IgD-negative memory B cell (primary cell): ENCODE results near the gene RTN3. TPM values are rescaled to one million over a fixed set of nuclear protein-coding genes. Genes with fewer than 3 reads are reported as not detected.

Experiments
- H3K27ac Mint-ChIP-seq, 3 donors: one replicate each; pipeline ENCODE4 v1.8.0; 2020 to 2022; ENCODE audit warnings: mild to moderate bottlenecking in 3 of 3, mixed read lengths in 3 of 3, moderate library complexity in 1 of 3
- H3K27me3 Mint-ChIP-seq: one replicate; pipeline ENCODE4 v1.8.0; 2021; ENCODE audit warnings: mixed read lengths
- H3K36me3 Mint-ChIP-seq: one replicate; pipeline ENCODE4 v1.8.0; 2020; ENCODE audit warnings: mild to moderate bottlenecking, mixed read lengths
- H3K4me1 Mint-ChIP-seq, 3 donors: one replicate each; pipeline ENCODE4 v1.8.0; 2020 to 2022; ENCODE audit warnings: mixed read lengths in 3 of 3, mild to moderate bottlenecking in 1 of 3
- H3K4me3 Mint-ChIP-seq, 4 donors: one replicate each; pipeline ENCODE4 v1.8.0; 2020 to 2022; ENCODE audit warnings: mild to moderate bottlenecking in 4 of 4, mixed read lengths in 4 of 4, moderate library complexity in 3 of 4
- H3K9me3 Mint-ChIP-seq, 3 donors: one replicate each; pipeline ENCODE4 v1.8.0; 2020 to 2021; ENCODE audit warnings: mixed read lengths in 3 of 3, mild to moderate bottlenecking in 1 of 3
- polyA plus RNA-seq: library from polyadenylated mRNA; unstranded; fragments of 300-500 nt; fragmentation: Illumina TruSeq; gene quantifications from one replicate; pipeline ENCODE4 v1.2.3, GENCODE V29; 2021

The RTN3 gene
- polyA plus RNA-seq, 1 donor from 2014 or later, result 27.1 TPM

DNA sequence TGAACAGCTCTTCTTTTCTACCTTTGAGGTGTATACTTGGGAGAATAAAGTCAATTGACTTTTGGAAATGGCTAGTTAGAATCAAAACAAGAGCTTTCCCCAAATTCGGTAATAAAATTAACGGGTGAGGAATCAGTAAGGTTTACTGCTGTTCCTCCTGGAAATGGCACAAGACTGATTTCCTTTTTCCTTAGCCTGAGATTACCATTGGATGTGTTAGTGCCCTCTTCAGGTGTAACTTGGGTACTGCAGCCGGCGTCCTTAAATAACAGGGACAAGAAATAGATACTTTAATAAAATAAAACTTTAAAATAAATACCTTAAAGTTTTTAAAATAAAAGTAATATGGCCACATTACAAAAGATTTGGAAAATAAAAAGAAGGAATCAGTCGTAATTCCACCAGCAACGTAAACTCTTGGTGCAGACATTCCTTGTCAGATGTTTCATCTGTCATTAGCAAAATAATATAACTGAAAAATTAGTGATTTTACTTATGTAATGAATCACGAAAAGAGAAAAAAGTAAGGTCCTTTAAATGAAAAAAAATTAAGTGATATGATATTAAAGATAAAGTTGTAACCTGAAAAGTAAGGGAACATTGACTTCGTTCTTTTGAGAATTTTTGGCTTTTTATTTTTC is 57.5 kb downstream of the RTN3 start:
- no peak overlapping the region for H3K4me3 Mint-ChIP-seq
- no peaks in the 10 kb centered on the region for H3K27me3 Mint-ChIP-seq
- peaks cover 3% of the 10 kb centered on the region for H3K36me3 Mint-ChIP-seq
- no peaks in the 10 kb centered on the region for H3K9me3 Mint-ChIP-seq
- H3K27ac Mint-ChIP-seq, result peak overlapping the region in 1 of 3 donors; percentile 63
- peaks cover 0 to 4% (median 3%) of the 10 kb centered on the region in 3 donors for H3K4me1 Mint-ChIP-seq

DNA sequence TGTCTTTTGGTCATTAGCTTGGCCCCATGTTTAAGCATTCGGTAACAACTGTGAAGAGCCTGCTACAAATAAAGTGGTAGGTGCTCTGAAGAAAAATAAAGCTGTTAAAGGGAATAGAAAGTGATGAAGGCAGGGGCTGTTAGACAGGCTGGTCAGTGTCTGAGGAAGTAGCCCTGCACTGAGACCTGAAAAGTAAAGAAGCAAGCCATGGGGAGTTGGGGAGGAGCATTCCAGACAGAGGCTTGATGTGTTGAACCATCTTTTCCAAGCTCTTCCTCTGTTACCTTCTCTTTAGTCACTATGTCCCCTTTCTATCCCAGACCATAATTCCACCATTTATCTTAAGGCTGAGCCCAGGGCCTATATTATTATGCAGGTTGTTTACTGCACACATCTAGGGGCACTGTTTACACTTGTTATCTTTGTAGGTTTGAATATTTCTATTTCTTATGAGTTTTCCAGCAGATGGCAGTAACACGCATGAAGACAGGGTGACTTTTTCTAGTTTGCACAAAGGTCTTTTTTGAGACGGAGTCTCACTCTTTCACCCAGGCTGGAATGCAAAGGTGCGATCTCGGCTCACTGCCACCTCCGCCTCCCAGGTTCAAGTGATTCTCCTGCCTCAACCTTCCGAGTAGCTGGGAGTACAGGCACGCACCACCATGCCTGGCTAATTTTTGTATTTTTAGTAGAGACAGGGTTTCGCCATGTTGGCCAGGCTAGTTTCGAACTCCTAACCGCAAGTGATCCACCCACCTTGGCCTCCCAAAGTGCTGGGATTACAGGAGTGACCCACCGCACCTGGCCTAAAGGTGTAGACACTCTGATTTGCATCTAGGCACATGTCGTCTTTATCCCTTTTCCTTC is 64.2 kb downstream of the RTN3 start:
- Mint-ChIP-seq H3K9me3 (no peaks in the 10 kb centered on the region), H3K4me3 (no peak overlapping the region), H3K36me3 (peaks cover 3% of the 10 kb centered on the region), H3K27me3 (no peaks in the 10 kb centered on the region), H3K4me1 (peaks cover 0 to 1% (median 0%) of the 10 kb centered on the region in 3 donors), H3K27ac (no peak overlapping the region)

DNA sequence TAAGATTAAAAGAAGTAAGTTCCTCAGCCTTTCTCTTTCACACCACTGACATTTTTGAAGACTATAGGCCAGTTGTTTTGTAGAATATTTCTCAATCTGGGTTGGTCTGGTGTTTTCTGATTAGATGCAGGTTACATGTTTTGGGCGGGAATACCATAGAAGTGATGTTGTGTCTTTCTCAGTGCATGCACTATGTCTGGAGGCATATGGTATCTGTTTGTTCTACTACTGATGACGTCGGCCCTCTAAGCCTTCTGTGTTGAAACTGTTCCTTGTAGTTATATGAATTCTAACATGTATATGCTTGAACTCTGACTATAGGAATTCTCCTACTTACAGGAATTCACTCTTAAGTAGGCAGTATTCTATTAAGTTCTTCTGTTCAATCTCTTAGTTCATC is 65.7 kb downstream of the RTN3 start:
- Mint-ChIP-seq H3K36me3 (peaks cover 5% of the 10 kb centered on the region), H3K4me3 (no peak overlapping the region), H3K4me1 (peaks cover 0 to 1% (median 0%) of the 10 kb centered on the region in 3 donors), H3K9me3 (no peaks in the 10 kb centered on the region), H3K27me3 (no peaks in the 10 kb centered on the region), H3K27ac (no peak overlapping the region)

DNA sequence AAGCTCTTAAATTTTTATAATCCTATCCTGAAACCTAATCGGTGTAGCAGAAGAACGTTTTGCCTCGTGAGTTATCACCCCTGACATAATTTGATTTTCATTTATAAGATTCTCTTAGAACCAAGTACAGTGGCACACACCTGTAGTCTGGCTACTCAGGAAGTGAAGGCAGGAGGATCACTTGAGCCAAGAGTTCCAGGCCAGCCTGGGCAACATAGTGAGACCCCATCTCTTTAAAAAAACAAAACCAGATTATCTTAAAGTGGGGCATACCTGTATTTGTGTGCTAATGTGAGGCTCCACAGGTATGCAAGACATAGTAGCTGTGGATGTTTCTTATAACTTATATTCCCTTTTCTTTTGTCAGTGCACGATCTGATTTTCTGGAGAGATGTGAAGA is 68.3 kb downstream of the RTN3 start:
- H3K9me3 Mint-ChIP-seq, result no peaks in the 10 kb centered on the region
- no peak overlapping the region for H3K27ac Mint-ChIP-seq
- H3K4me1 Mint-ChIP-seq, result peaks cover 0 to 1% (median 0%) of the 10 kb centered on the region in 3 donors
- H3K36me3 Mint-ChIP-seq, result peaks cover 4% of the 10 kb centered on the region
- H3K4me3 Mint-ChIP-seq, result no peak overlapping the region
- no peaks in the 10 kb centered on the region for H3K27me3 Mint-ChIP-seq

DNA sequence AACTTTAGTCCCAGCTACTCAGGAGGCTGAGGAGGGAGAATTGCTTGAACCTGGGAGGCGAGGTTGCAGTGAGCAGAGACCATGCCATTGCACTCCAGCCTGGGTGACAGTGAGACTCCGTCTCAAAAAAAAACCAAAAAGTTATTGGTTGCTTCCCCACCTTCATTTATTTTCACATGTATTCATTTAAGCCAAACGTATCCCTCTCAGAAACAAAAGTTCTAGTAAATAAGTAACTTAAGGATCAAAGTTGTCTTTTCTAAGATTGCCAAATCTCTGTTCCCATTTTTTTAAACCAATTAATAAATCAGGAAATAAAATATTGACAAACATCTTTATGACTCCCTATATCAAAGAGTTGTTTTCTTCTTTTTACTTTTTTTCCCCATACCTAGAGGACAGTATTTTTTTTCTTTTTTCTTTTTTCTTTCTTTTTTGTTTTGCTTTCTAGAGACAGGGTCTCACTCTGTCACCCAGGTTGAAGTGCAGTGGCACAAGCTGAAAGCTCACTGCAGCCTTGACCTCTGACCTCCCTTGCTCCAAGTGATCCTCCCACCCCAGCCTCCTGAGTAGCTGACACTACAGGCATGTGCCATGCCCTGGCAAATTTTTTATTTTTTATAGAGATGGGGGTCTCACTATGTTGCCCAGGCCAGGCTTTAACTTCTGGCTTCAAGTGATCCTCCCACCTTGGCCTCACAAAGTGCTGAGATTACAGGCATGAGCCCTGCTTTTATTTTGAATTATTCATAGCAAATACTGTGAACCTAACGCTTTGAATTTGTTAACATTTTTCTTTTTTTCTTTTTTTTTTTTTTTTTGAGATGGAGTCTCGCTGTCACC is 75.8 kb downstream of the RTN3 start:
- H3K27me3 Mint-ChIP-seq, result no peaks in the 10 kb centered on the region
- H3K36me3 Mint-ChIP-seq, result no peaks in the 10 kb centered on the region
- peak overlapping the region in 1 of 3 donors; percentile 57 for H3K27ac Mint-ChIP-seq
- no peaks in the 10 kb centered on the region for H3K4me1 Mint-ChIP-seq
- H3K4me3 Mint-ChIP-seq, result no peak overlapping the region
- H3K9me3 Mint-ChIP-seq, result no peaks in the 10 kb centered on the region

DNA sequence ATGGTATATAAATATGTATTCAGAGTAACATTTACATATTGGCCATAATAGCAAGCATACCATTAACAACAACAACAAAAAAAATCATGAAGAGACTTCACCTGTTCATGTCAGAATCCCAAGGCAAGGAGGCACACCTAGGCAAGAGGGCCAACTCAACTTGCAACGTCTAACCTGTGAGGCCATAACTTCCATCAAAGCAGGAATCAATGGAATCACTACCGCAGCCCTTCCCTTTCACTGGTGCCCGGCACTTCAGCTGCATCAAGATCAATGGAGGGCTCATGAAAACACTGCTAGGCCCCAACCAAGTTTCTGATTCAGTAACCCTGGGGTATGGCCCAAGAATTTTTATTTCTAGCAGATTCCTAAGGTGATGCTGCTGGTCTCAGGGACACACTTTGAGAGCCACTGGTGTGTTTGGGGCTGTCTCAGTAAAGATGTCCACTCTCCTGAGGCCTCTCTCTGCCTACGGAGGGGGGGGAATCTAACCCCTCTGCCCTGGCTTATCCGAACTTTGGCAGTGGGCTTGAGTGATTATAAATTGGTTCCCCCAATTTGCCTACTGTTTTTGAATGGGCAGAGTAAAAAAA is 79.3 kb downstream of the RTN3 start:
- Mint-ChIP-seq H3K9me3 (no peaks in the 10 kb centered on the region), H3K4me1 (no peaks in the 10 kb centered on the region), H3K27ac (peak overlapping the region in 1 of 3 donors; percentile 23), H3K27me3 (no peaks in the 10 kb centered on the region), H3K4me3 (no peak overlapping the region), H3K36me3 (no peaks in the 10 kb centered on the region)

DNA sequence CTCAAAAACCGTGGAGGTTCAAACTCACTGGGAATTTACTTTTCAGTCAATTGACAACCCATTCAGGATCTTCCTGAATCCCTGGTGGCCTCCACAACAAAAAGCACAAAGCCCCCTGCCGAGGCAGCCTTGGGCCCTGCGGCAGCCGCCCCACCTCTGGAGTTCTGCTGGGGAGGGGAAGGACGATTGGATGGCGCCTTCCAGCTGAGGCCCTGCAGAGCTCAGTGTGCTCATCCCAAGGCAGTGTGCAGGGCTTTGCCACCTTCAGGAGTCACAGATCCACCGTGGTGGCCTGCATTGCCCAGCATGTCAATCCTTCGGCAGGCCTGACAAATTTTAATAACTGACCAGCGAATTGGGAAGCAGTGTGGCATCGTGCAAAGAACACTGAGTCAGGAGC is 79.9 kb downstream of the RTN3 start:
- Mint-ChIP-seq H3K4me3 (no peak overlapping the region), H3K4me1 (no peaks in the 10 kb centered on the region), H3K36me3 (no peaks in the 10 kb centered on the region), H3K9me3 (no peaks in the 10 kb centered on the region), H3K27ac (no peak overlapping the region), H3K27me3 (no peaks in the 10 kb centered on the region)

DNA sequence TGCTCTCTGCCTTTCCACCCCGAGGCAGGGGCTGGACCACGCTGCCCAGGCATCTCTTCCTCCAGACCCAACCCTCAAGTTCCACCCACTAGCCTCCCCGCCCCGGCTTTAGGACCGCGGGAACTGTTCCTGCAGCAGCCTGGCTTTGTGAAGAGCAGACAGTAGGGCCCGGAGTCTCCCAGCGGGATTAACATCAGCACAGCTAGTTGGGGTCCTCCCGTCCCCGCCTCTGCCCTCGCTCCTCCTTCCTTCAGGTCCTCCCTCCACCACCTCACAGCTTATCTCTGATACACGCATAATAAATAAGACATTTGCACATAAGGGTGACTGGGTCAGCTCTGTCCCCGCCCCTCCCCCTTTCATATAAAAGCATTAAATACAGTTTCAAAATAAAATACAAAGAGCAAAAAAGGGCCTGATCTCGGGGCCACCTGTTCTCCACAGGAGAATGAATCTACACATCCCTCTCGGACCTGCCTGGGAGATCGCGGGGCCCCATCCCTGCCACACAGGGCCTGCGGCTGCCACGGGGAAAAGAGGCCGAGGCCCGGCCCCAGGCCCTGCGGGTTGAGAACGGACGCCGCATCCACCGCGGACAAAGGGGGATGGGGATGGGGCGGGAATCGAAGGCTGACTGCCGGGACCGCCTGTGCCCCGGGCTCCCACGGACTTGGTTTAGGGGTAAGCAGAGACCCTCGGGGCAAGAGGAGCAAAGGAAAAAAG is 80.8 kb downstream of the RTN3 start:
- H3K4me3 Mint-ChIP-seq, result no peak overlapping the region
- H3K27ac Mint-ChIP-seq, result no peak overlapping the region

DNA sequence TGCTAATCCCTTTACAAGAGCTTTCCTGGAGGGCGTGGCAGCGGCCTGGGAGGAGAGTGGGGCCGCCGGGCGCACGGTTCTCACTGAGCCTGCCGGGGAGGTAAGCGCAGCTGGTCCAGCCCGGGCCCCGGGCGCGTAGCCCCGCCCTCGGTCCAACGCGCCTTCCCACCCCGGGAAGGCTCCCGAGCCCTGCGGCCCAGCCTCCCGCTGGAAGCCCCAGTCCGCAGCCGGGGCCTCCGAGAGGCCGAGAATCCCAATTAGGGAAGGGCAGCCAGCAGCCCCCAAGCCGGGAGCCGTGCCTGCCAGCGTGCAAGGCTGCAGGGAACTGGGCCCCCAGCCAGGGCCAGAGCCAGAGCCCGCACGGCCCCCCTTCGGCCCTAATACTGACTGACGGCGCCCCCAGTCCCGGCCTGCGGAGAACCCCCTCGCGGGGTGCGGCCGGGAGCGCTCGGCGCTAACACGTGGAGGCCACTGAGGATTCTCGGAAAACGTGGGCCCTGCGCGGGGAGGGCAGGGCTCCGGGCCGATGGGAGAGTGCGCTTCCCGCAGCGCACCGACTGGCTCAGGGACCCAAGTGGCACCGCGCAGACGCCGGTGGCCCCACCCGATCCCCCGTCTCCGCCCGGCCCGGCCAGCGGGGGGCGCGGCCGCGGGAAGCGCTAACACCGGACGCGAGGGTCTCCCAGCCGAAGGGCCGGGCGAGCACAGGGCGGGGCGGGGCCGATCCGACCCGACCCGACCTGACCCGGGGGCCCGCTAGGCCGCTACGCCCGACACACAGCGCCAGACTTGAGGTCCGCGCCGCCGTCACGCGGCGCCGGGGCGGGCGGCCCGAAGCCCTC is 81.6 kb downstream of the RTN3 start:
- Mint-ChIP-seq H3K4me1 (peaks cover 0 to 8% (median 3%) of the 10 kb centered on the region in 3 donors), H3K36me3 (no peaks in the 10 kb centered on the region), H3K9me3 (no peaks in the 10 kb centered on the region), H3K27ac (no peak overlapping the region), H3K27me3 (no peaks in the 10 kb centered on the region), H3K4me3 (no peak overlapping the region)

More for the DNA sequence above, 80.8 kb downstream of the RTN3 start:
- Mint-ChIP-seq H3K9me3 (no peaks in the 10 kb centered on the region), H3K4me1 (peaks cover 0 to under 1% (median 0%) of the 10 kb centered on the region in 3 donors), H3K27me3 (no peaks in the 10 kb centered on the region), H3K36me3 (no peaks in the 10 kb centered on the region)

DNA sequence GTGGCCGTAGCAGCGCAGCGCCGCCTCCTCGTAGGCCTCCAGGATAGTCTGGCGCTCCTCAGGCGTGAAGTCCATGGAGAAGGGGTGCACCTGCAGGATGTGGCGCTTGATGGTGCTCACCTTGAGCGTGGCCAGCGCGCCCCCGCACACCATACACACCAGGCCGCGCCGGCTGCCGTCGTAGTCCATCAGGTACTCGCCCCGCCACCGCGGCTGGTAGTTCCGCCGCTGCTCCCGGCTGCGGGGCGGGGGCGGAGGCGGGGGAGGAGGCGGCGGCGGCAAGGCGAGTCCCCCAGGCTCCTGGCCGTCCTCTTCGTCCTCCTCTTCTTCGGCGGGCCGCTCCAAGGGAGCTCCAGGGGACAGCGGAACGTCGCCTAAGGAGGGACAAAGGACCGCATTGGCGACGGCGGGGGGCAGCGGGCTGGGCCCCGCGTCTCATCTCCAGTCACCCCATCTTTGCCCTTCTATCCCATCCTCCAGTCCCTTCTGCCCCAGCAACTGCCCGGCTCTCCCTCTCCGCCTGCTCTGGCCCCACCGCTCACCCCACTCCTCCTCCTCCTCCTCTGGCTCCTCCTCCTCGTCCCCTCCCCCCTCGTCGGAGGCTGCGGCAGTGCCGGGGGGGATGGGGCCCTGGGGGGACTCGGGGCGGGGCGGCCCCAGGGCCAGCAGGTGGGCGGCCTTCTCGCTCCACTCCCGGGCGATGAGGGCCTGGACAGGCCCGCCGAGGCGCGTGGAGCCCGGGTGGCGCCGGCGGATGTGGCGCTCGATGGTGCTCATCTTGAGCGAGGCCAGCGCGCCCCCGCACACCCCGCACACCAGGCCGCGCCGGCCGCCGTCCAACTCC is 82.4 kb downstream of the RTN3 start:
- H3K4me1 Mint-ChIP-seq, result peaks cover 0 to 9% (median 3%) of the 10 kb centered on the region in 3 donors
- H3K4me3 Mint-ChIP-seq, result no peak overlapping the region
- H3K27ac Mint-ChIP-seq, result no peak overlapping the region
- no peaks in the 10 kb centered on the region for H3K36me3 Mint-ChIP-seq
- H3K27me3 Mint-ChIP-seq, result no peaks in the 10 kb centered on the region
- no peaks in the 10 kb centered on the region for H3K9me3 Mint-ChIP-seq

DNA sequence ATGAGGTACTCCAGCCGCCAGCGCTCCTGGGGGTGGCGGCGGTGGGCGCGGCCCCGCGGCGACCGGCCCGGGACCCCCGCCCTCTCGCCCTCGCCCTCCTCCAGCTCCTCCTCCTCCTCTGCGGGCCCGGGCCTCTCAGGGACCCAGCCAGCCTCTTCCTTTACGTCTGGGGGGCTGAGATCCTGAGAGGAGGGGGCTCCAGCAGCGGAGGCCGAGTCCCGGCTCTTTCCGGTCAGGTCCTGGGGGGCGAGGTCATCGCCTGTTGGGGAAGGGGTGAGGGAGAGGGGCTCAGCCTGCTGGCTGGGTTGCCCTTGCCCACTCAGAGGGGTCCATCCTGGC is 83.0 kb downstream of the RTN3 start:
- H3K9me3 Mint-ChIP-seq, result no peaks in the 10 kb centered on the region
- no peak overlapping the region for H3K27ac Mint-ChIP-seq
- peaks cover 0 to 9% (median 3%) of the 10 kb centered on the region in 3 donors for H3K4me1 Mint-ChIP-seq
- H3K36me3 Mint-ChIP-seq, result no peaks in the 10 kb centered on the region
- no peaks in the 10 kb centered on the region for H3K27me3 Mint-ChIP-seq
- H3K4me3 Mint-ChIP-seq, result no peak overlapping the region

DNA sequence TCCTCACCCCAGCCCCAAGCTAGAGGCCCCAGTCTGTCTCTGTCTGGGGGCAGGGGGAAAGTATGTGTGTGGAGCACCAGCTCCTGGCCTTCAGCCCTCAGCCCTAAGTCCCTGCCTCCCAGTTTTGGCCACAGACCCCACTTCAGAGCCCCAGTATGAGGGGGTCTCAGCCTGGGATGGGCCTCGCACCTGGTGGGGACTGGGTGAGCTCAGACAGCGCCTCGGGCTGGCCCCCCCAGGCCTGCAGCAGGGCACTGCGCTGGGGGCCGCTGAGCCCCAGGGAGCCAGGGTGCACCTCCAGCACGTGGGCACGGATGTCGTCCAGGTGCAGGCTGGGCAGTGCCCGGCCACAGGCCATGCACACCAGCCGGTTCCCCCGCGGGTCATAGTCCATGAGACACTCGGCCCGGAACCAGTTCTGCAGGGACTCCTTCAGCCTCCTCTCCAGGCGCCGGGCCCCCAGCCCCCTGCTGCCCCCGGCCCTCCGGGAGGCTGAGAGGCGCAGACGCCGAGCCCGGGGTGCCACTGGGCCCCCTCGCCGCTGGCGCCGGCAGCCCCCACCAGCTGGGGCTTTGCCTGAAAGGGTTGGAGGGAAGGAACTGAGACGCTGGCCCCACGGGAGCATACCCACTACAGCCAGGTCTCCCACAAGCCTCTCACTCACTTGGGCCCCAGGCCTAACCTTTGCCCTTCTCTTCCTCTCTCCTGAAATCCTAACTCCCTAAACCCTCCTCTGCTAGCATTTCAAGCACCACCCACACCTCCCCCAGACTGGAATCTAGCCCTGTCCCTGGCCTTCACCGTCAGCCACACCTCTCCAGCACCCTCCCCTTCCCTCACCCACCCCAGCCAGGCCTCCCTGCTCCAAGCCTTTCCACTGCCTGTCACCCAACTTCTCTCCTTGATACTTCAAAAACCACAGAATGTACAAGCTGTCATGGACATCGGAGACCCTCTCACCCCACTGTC is 83.7 kb downstream of the RTN3 start:
- H3K9me3 Mint-ChIP-seq, result no peaks in the 10 kb centered on the region
- H3K4me3 Mint-ChIP-seq, result peak overlapping the region in 1 of 4 donors; percentile 43
- no peaks in the 10 kb centered on the region for H3K36me3 Mint-ChIP-seq
- H3K27me3 Mint-ChIP-seq, result no peaks in the 10 kb centered on the region
- H3K4me1 Mint-ChIP-seq, result peaks cover 1 to 9% (median 5%) of the 10 kb centered on the region in 3 donors
- no peak overlapping the region for H3K27ac Mint-ChIP-seq
